B cell (primary cell): ENCODE results near the gene PRSS53. TPM values are rescaled to one million over a fixed set of nuclear protein-coding genes. Genes with fewer than 3 reads are reported as not detected.
A peak's percentile ranks its signal among the peaks of the same experiment; 100 is the strongest.

ENCODE experiments used
- ATAC-seq: fragments of 200-7000 bp; cut with Tn5 transposase; one replicate; pipeline ENCODE4 v1.10.0; 2021; ENCODE audit warnings: low read depth, mild to moderate bottlenecking, moderate number of reproducible peaks, moderate library complexity
- CTCF ChIA-PET: fragments of 350-600 bp; sonication (Branson Sonifier 250); formaldehyde crosslinking; loops from one replicate; lab custom pipeline; 2021; ENCODE audit warnings: antibody characterized with exemption, inconsistent platforms; lab: Charles Lee
- POLR2A ChIA-PET: fragments of 350-600 bp; sonication (Branson Sonifier 250); formaldehyde crosslinking; loops from one replicate; lab custom pipeline; 2021; ENCODE audit warnings: antibody characterized with exemption; lab: Charles Lee
- DNase-seq: peaks from one replicate; pipeline ENCODE4 v3.0.0; 2013
- H2AFZ ChIP-seq: 2 replicates; pipeline ENCODE4 v1.6.1; 2012; ENCODE audit warnings: mild to moderate bottlenecking, low read depth, low read length; ENCODE audit not compliant: insufficient read depth, poor library complexity, severe bottlenecking
- H3K27ac ChIP-seq, 2 donors: 1 replicate in 1 of 2; 2 replicates in 1 of 2; pipeline ENCODE4 v1.5.1; 2012 to 2013; ENCODE audit warnings: low read length in 2 of 2, mild to moderate bottlenecking in 2 of 2, moderate library complexity in 1 of 2
- H3K27me3 ChIP-seq, 4 experiments: fragments of 200-600 bp in 1 of 4; sonication (generic) in 1 of 4; replicated peaks in 1 of 4; 1 replicate in 2 of 4; 2 replicates in 2 of 4; pipeline versions ENCODE4 v1.6.1 to v1.7.0; 2013 to 2016; ENCODE audit warnings: low read length in 3 of 4, mild to moderate bottlenecking in 2 of 4, mixed read lengths in 1 of 4, moderate library complexity in 1 of 4; ENCODE audit not compliant: insufficient read depth in 4 of 4, control insufficient read depth in 3 of 4; ENCODE audit errors: control extremely low read depth in 1 of 4
- H3K36me3 ChIP-seq, 2 experiments: replicated peaks in 1 of 2; 1 replicate in 1 of 2; 2 replicates in 1 of 2; pipeline versions ENCODE4 v1.6.1 to v1.7.1; 2013; ENCODE audit warnings: low read length in 1 of 2; ENCODE audit not compliant: insufficient read depth in 2 of 2, control insufficient read depth in 1 of 2; ENCODE audit errors: control extremely low read depth in 1 of 2, extremely low read depth in 1 of 2
- H3K4me1 ChIP-seq, 2 donors: fragments of 200-600 bp in 1 of 2; sonication (generic) in 1 of 2; 1 replicate in 1 of 2; 2 replicates in 1 of 2; pipeline versions ENCODE4 v1.5.1 to v1.6.1; 2013 to 2017; ENCODE audit warnings: low read length in 2 of 2; ENCODE audit not compliant: control insufficient read depth in 2 of 2, insufficient read depth in 2 of 2
- H3K4me2 ChIP-seq: replicated peaks from 2 replicates; pipeline ENCODE3; 2012; ENCODE audit warnings: mild to moderate bottlenecking, low read depth, low read length; ENCODE audit not compliant: poor library complexity, severe bottlenecking
- H3K4me3 ChIP-seq, 5 experiments: fragments of 200-600 bp in 1 of 5; sonication (generic) in 1 of 5; 1 replicate in 3 of 5; 2 replicates in 2 of 5; pipeline versions ENCODE4 v1.5.1 to v1.7.0; 2011 to 2016; ENCODE audit warnings: low read length in 4 of 5, mild to moderate bottlenecking in 4 of 5, low read depth in 2 of 5, control low read depth in 1 of 5, moderate library complexity in 1 of 5; ENCODE audit not compliant: insufficient read depth in 1 of 5; ENCODE audit errors: control extremely low read depth in 1 of 5, extremely low read depth in 1 of 5
- H3K79me2 ChIP-seq: fragments of 200-600 bp; sonication (generic); one replicate; pipeline ENCODE4 v1.6.0; 2016; ENCODE audit warnings: low read length; ENCODE audit not compliant: control insufficient read depth, insufficient read depth
- H3K9ac ChIP-seq: fragments of 200-600 bp; sonication (generic); 2 replicates; pipeline ENCODE4 v1.6.1; 2017; ENCODE audit warnings: mild to moderate bottlenecking, low read length, moderate library complexity
- H3K9me3 ChIP-seq, 3 donors: one replicate each; pipeline versions ENCODE4 v1.6.1 to v1.7.1; 2013; ENCODE audit warnings: low read length in 2 of 3; ENCODE audit not compliant: control insufficient read depth in 2 of 3, insufficient read depth in 1 of 3; ENCODE audit errors: control extremely low read depth in 1 of 3
- H4K20me1 ChIP-seq: 2 replicates; pipeline ENCODE4 v1.6.0; 2012; ENCODE audit warnings: mild to moderate bottlenecking, low read length; ENCODE audit not compliant: insufficient read depth, control insufficient read depth, poor library complexity, severe bottlenecking
- H3K27ac Mint-ChIP-seq: one replicate; pipeline ENCODE4 v1.8.0; 2021; ENCODE audit warnings: mixed read lengths
- H3K27me3 Mint-ChIP-seq: one replicate; pipeline ENCODE4 v1.8.0; 2021; ENCODE audit warnings: mixed read lengths
- H3K4me1 Mint-ChIP-seq: one replicate; pipeline ENCODE4 v1.8.0; 2021; ENCODE audit warnings: mixed read lengths
- H3K4me3 Mint-ChIP-seq: one replicate; pipeline ENCODE4 v1.8.0; 2021; ENCODE audit warnings: mixed read lengths
- H3K9me3 Mint-ChIP-seq: one replicate; pipeline ENCODE4 v1.8.0; 2022; ENCODE audit warnings: mixed read lengths; ENCODE audit not compliant: insufficient read depth
- CTCF ChIP-seq: fragments of 200-600 bp; IDR thresholded peaks from one replicate; pipeline ENCODE4 v1.8.0; 2022; ENCODE audit warnings: antibody characterized with exemption, mild to moderate bottlenecking
- EZH2 ChIP-seq: IDR thresholded peaks from 2 replicates; pipeline ENCODE4 v1.6.1; 2012; ENCODE audit warnings: borderline replicate concordance, low read depth, mild to moderate bottlenecking, moderate library complexity, low read length; ENCODE audit not compliant: insufficient read depth, poor library complexity, severe bottlenecking
- WGBS: methylation state at CpG from one replicate; pipeline ENCODE4 v1.1.5; 2013; ENCODE audit warnings: missing lambda C conversion rate; ENCODE audit not compliant: insufficient coverage; 5-methylcytosine and 5-hydroxymethylcytosine counted together
- intact Hi-C: fragments of 100-400 bp; cut with micrococcal nuclease; formaldehyde crosslinking; loops from one replicate; pipeline ENCODE4 v1.10.0; 2022
- polyA plus RNA-seq: library from polyadenylated mRNA; depleted of rRNA; stranded (reverse); fragments of >200 nt; gene quantifications from 2 replicates; pipeline ENCODE4 v1.2.3, GENCODE V29; 2012
- total RNA-seq, 2 donors: library from RNA; stranded (reverse); fragments of 120-200 nt in 1 of 2; gene quantifications; 1 replicate in 1 of 2; 2 replicates in 1 of 2; pipeline versions ENCODE4 v1.2.3 to v1.2.4, GENCODE V29; 2013 to 2022

The PRSS53 gene
- total and polyA plus RNA-seq, 2 donors (not counting 1 experiment from before 2014, with no cell fraction given), result 10.1 to 10.8 TPM

GRCh38 chr16:31106509-31107464 is 18.0 kb upstream of the PRSS53 start:
- Histone ChIP-seq H3K9me3 (no peaks in the 10 kb centered on the region), H2AFZ (no peak overlapping the region), H3K9ac (no peak overlapping the region), H3K27me3 (no peaks in the 10 kb centered on the region), H3K4me2 (no peak overlapping the region), H3K36me3 (peaks cover 0 to 21% of the 10 kb centered on the region in 2 experiments), H4K20me1 (no peaks in the 10 kb centered on the region), H3K4me3 (no peak overlapping the region), H3K79me2 (peaks cover 10% of the 10 kb centered on the region), H3K4me1 (peaks cover 7 to 18% of the 10 kb centered on the region in 2 donors), H3K27ac (no peak overlapping the region)
- no peak for DNase-seq
- H3K9me3 Mint-ChIP-seq, result no peaks in the 10 kb centered on the region
- CTCF ChIA-PET, result interaction anchor here (0.7 kb wide), 1 partner anchor 36 kb away, joined by 4 read pairs; no protein-coding TSS in a partner anchor
- no peaks in the 10 kb centered on the region for H3K27me3 Mint-ChIP-seq
- H3K27ac Mint-ChIP-seq, result no peak overlapping the region
- no peak for TF ChIP-seq CTCF
- TF ChIP-seq EZH2, result no peak
- 96% methylated on average over 21 of the region's 28 CpGs for WGBS
- peaks cover 21% of the 10 kb centered on the region for H3K4me1 Mint-ChIP-seq
- intact Hi-C loops, result loop anchor here (10.0 kb wide), 1 partner anchor 78 kb away; the partner anchor contains the start of gene FUS
- ATAC-seq, result no peak
- peak overlapping the region; percentile 91 for H3K4me3 Mint-ChIP-seq
- POLR2A ChIA-PET, result interaction anchor here (1.1 kb wide), 1 partner anchor 11 kb away, joined by 3 read pairs; the partner anchor contains the start of gene KAT8
